GM03348 (cell line): ENCODE results near the gene GPR4.
A peak's percentile ranks its signal among the peaks of the same experiment; 100 is the strongest.

Source experiments
- DNase-seq: peaks from one replicate; pipeline ENCODE4 v3.0.0; 2012; ENCODE audit warnings: low spot score

The GPR4 gene

GRCh38 chr19:45589768-45590167 lies 12.2 kb downstream of the GPR4 start:
- DNase-seq: no peak

GRCh38 chr19:45587873-45588272 lies 14.1 kb downstream of the GPR4 start:
- DNase-seq: no peak

GRCh38 chr19:45585158-45585577 lies 16.8 kb downstream of the GPR4 start:
- no peak for DNase-seq

- peak; percentile 97 for DNase-seq
Observed at GRCh38 chr19:45584332-45585157, 17.5 kb downstream of the GPR4 start, which contains the start of gene OPA3. Gene OPA3, minus strand, starts transcription at chr19:45584802. Its CDS starts 38 bp downstream, at chr19:45584764.

GRCh38 chr19:45581576-45581975 lies 20.4 kb downstream of the GPR4 start:
- DNase-seq: no peak

- DNase-seq: no peak
Observed at GRCh38 chr19:45578861-45579260, 23.2 kb downstream of the GPR4 start.

GRCh38 chr19:45577111-45577905 lies 24.7 kb downstream of the GPR4 start:
- peak; percentile 75 for DNase-seq

GRCh38 chr19:45576682-45577081 lies 25.3 kb downstream of the GPR4 start:
- no peak for DNase-seq

GRCh38 chr19:45575216-45575615 lies 26.8 kb downstream of the GPR4 start:
- no peak for DNase-seq

GRCh38 chr19:45574526-45574925 lies 27.5 kb downstream of the GPR4 start:
- DNase-seq: no peak

- no peak for DNase-seq
Observed at GRCh38 chr19:45571457-45572220, 30.4 kb downstream of the GPR4 start.

GRCh38 chr19:45569619-45570421 lies 32.2 kb downstream of the GPR4 start:
- peak; percentile 46 for DNase-seq

- peak; percentile 44 for DNase-seq
Observed at GRCh38 chr19:45568732-45569131, 33.3 kb downstream of the GPR4 start.

GRCh38 chr19:45567609-45568008 lies 34.4 kb downstream of the GPR4 start:
- no peak for DNase-seq

- no peak for DNase-seq
Observed at GRCh38 chr19:45564131-45564780, 37.8 kb downstream of the GPR4 start.

GRCh38 chr19:45560686-45561085 lies 41.3 kb downstream of the GPR4 start:
- DNase-seq: no peak

- no peak for DNase-seq
Observed at GRCh38 chr19:45560038-45560437, 42.0 kb downstream of the GPR4 start.

GRCh38 chr19:45558399-45558878 lies 43.6 kb downstream of the GPR4 start:
- DNase-seq: peak; percentile 37

- no peak for DNase-seq
Observed at GRCh38 chr19:45556835-45557234, 45.2 kb downstream of the GPR4 start.

- no peak for DNase-seq
Observed at GRCh38 chr19:45554481-45554880, 47.5 kb downstream of the GPR4 start.

- DNase-seq: no peak
Observed at GRCh38 chr19:45553464-45553863, 48.5 kb downstream of the GPR4 start.
